ENCODE results near the gene MREG. TPM values are rescaled to one million over a fixed set of nuclear protein-coding genes. Genes with fewer than 3 reads are reported as not detected.
A peak's percentile ranks its signal among the peaks of the same experiment; 100 is the strongest.
"Not testable (repeated sequence)": the region's sequence is repeated elsewhere in the genome, so short reads cannot be mapped to it uniquely, and the experiment has no call there.

The MREG gene
- total RNA-seq, 2 donors from 2014 or later: 5.3 to 6.6 TPM

DNA sequence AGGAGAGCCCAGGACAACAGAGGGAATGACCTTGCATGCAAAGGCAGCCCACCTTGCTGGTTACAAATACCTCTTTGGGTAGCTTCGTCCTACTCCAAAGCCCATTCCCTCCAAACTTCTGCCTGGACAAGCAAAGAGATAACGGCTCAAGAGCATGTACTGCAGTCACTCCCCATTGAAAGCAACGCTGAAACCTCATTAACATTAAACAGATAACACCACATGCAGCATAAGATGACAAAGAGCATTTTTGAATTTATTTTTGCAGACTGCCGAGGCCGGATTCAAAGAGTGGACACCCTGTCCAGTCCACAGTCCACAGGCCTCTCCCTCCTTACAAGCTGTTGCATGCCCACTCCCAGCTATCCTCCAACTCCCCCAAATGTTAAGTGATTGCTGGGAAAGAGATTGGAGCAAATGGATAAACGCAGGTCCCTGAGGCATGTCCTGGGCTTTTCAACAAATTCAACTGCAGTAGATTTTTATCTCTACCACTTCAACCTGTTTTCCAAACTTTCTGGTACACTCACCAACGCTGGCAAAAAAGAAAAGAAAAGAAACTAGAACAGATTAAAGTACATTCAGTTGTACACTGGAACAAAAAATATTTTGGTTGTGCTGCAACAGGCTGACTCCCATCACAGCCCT lies 40.1 kb downstream of the MREG start:
- DNase-seq (no peak), ATAC-seq (no peak)
- peaks cover 5% of the 10 kb centered on the region for H3K4me1 Mint-ChIP-seq
- H3K9me3 ChIP-seq (ENCODE audit: control insufficient read depth, low read length, poor library complexity, severe bottlenecking): no peaks in the 10 kb centered on the region
- no peak overlapping the region for H3K27ac Mint-ChIP-seq
- H3K4me3 Mint-ChIP-seq: no peak overlapping the region
- peaks cover 3% of the 10 kb centered on the region for H3K36me3 Mint-ChIP-seq (ENCODE audit: low read depth)
- H3K27me3 Mint-ChIP-seq: no peaks in the 10 kb centered on the region

DNA sequence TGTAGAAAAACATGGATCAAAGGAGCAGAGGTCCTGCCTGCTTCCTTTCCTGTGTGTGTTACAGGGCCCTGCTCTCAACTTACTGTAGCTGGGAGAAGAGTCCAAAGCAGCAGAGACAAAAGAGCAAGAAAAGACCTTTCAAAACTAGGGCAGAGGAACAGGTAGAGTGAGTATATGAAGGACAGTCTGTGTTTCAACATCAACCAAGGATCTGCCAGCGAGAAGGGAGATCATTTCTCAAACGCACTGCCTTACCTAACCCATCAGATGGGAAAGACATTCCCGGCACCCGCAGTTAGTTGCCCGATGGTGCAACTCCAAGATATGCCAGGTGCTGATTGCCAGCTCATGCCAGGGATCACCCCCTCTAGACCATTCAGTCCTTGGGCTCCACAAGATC lies 41.7 kb downstream of the MREG start:
- H3K36me3 Mint-ChIP-seq (ENCODE audit: low read depth): no peaks in the 10 kb centered on the region

DNA sequence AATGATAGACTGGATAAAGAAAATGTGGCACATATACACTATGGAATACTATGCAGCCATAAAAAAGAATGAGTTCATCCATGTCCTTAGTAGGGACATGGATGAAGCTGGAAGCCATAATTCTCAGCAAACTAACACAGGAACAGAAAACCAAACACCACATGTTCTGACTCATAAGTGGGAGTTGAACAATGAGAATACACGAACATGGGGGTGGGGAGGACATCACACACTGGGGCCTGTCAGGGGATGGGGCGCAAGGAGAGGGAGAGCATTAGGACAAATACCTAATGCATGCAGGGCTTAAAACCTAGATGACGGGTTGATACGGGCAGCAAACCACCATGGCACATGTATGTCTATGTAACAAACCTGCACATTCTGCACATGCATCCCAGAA lies 42.5 kb downstream of the MREG start:
- DNase-seq; H3K27me3 Mint-ChIP-seq; H3K9me3 ChIP-seq (ENCODE audit: control insufficient read depth, low read length, poor library complexity, severe bottlenecking); H3K4me3 Mint-ChIP-seq; H3K36me3 Mint-ChIP-seq (ENCODE audit: low read depth); H3K27ac Mint-ChIP-seq; ATAC-seq: not testable (repeated sequence)
- H3K4me1 Mint-ChIP-seq: peaks cover 12% of the 10 kb centered on the region

More for the DNA sequence above, 41.7 kb downstream of the MREG start:
- peaks cover 9% of the 10 kb centered on the region for H3K4me1 Mint-ChIP-seq
- no peak overlapping the region for H3K4me3 Mint-ChIP-seq
- H3K9me3 ChIP-seq (ENCODE audit: control insufficient read depth, low read length, poor library complexity, severe bottlenecking): no peaks in the 10 kb centered on the region
- H3K27me3 Mint-ChIP-seq: no peaks in the 10 kb centered on the region
- H3K27ac Mint-ChIP-seq: no peak overlapping the region
- ATAC-seq: no peak
- no peak for DNase-seq

DNA sequence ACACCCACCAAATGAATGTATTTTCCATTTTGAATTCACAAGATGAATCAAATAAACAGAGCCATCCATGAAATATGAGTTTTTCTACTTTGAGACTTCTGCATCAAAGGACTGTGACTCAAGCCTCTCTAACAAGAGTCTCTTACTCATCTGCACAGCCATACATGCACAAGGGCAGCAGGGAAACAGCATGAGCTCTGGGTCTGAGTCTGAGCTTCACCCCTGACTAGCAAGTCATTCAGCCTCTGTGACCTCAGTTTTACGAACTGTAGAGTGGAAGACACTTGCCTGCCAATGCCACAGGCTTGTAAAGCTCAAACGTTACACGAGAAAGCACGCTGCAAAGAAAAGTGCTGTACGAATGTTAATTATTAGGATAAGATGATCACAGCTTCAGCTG lies 42.9 kb downstream of the MREG start:
- Mint-ChIP-seq H3K4me1 (peaks cover 16% of the 10 kb centered on the region), H3K27me3 (no peaks in the 10 kb centered on the region), H3K36me3 (ENCODE audit: low read depth) (peaks cover 2% of the 10 kb centered on the region), H3K4me3 (no peak overlapping the region), H3K27ac (no peak overlapping the region)
- no peaks in the 10 kb centered on the region for H3K9me3 ChIP-seq (ENCODE audit: control insufficient read depth, low read length, poor library complexity, severe bottlenecking)
- DNase-seq (no peak), ATAC-seq (no peak)

DNA sequence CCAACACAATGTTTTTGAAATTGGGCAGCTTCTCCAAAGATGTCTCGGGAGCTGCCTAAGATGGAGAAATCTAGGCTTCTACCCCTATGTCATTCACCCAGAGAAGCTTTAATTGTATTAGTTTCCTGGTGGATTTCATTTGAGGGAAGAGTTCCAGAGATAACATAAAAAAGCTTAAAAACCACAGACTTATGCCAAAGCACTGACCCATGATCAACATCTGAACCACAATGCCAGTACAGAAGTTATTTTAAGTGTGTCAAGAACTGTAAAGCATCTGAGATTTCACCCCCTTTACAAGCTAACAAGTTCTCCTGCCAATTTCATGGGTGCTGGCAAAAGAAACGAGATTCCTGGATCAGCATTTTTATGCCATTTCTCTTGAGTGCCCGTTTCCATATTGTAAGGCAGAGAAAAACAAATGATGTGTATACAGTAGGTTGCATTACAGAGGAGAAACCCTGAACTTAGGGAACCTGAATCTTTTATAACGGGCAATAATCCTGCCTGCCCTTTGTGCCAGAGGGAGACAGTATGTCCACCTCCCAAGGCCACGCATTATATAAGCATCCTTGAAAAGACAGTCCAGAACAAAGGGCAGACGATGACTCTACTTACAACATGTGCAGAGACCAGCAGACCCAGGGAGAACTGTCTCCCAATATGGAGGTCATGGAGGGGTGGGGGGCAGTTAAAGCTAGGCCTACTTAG lies 44.1 kb downstream of the MREG start:
- Mint-ChIP-seq H3K36me3 (ENCODE audit: low read depth) (peaks cover 2% of the 10 kb centered on the region), H3K27ac (no peak overlapping the region), H3K27me3 (no peaks in the 10 kb centered on the region), H3K4me3 (no peak overlapping the region), H3K4me1 (peaks cover 18% of the 10 kb centered on the region)
- DNase-seq (no peak), ATAC-seq (no peak)
- no peaks in the 10 kb centered on the region for H3K9me3 ChIP-seq (ENCODE audit: control insufficient read depth, low read length, poor library complexity, severe bottlenecking)

DNA sequence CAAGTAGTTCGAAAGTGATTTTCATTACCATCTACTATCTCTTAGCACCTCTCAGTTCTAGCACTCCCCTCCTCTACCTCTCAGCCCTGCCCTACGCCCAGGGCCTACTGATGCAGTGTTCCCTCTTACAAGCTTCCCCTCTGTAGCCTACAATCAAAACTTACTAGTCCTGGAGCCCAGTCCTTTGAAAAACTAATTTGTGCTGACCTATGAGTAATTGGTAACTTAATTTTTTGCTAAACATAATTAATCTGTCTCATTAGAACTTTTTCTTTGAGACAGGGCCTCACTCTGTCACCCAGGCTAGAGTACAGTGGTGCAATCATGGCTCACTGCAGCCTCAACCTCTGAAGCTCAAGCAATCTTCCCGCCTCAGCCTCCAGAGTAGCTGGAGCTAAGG lies 44.9 kb downstream of the MREG start:
- H3K36me3 Mint-ChIP-seq (ENCODE audit: low read depth): peaks cover 2% of the 10 kb centered on the region
- H3K27me3 Mint-ChIP-seq: no peaks in the 10 kb centered on the region
- ATAC-seq (no peak), DNase-seq (no peak)
- H3K27ac Mint-ChIP-seq: no peak overlapping the region
- H3K9me3 ChIP-seq (ENCODE audit: control insufficient read depth, low read length, poor library complexity, severe bottlenecking): no peaks in the 10 kb centered on the region
- H3K4me3 Mint-ChIP-seq: no peak overlapping the region
- peaks cover 18% of the 10 kb centered on the region for H3K4me1 Mint-ChIP-seq

DNA sequence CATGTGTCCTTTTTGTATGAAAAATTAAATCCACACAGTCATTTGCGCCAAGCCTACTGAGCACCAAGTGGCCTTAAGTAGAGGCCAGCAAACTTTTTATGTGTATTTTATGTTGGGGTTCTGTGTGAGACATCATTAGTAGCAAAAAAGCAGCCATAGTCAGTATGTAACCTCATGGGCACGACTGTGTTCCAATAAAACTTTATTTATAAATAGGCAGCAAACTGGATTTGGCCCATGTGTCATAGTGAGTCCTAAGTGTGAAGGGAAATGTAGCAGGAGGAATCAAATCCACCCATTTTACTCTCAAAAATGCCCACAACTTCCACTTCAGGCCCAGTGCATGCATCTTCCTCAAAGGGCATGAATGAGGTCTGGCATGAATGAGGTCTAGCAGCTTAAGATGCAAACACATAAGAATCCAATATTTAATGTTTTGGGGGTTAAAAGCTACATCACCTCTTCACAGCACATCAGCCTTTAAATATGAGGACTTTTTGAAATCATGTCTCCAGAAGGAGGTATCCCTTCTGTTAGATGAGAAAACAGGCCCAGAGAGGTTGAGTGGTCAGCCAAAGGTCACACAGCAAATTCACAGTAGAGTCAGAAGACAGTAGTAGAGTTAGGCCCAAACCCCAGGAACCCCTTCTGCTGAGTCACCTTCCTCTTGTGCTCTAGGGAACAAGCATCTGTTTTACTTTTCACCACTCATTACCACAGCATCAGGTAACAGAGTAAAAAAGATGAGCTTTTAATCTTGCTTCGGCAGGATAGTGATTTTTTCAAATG lies 45.6 kb downstream of the MREG start:
- H3K36me3 Mint-ChIP-seq (ENCODE audit: low read depth): peaks cover 2% of the 10 kb centered on the region
- H3K4me3 Mint-ChIP-seq: no peak overlapping the region
- peaks cover 18% of the 10 kb centered on the region for H3K4me1 Mint-ChIP-seq
- DNase-seq (no peak), ATAC-seq (no peak)
- H3K9me3 ChIP-seq (ENCODE audit: control insufficient read depth, low read length, poor library complexity, severe bottlenecking): no peaks in the 10 kb centered on the region
- no peaks in the 10 kb centered on the region for H3K27me3 Mint-ChIP-seq
- H3K27ac Mint-ChIP-seq: no peak overlapping the region

DNA sequence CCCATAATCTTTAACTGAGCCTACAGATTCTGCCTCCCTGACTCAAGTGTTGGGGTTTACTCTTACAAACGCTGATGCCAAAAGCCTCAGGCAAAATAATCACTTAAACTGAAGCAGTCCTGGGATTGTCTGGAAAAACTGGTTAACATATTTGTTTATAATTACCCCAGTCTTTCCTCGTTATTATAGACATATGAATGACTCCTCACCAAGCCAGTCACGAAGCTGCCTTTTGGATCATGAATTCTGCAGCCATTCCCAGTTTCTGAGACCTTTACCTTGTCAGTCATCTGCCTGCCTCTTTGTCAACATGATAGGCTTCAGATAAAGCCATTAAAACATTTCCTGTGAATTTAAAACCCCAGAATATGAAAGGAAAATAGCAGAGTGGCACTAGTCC lies 46.4 kb downstream of the MREG start:
- no peaks in the 10 kb centered on the region for H3K9me3 ChIP-seq (ENCODE audit: control insufficient read depth, low read length, poor library complexity, severe bottlenecking)
- no peak for ATAC-seq
- Mint-ChIP-seq H3K4me1 (peaks cover 18% of the 10 kb centered on the region), H3K36me3 (ENCODE audit: low read depth) (peaks cover 2% of the 10 kb centered on the region), H3K27me3 (no peaks in the 10 kb centered on the region), H3K4me3 (no peak overlapping the region), H3K27ac (no peak overlapping the region)
- DNase-seq: no peak

DNA sequence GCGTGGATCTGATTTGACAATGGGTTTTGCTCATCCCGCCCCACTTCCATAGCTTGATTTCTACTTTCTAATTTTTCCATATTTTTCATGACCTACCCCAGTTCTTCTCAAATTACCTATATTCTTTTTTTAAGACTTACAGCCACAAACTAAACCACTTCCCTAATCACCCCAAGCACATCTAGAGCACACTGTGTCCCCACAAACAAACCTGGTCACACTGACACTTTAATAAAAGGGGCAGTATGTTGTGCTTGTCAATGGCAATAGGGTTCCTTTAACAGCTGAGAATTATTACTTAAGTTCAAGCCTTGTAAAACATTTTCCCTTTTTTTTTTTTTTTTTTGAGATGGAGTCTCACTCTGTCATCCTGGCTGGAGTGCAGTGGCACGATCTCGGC lies 47.1 kb downstream of the MREG start:
- no peaks in the 10 kb centered on the region for H3K27me3 Mint-ChIP-seq
- peak overlapping the region; percentile 53 for H3K27ac Mint-ChIP-seq
- no peak overlapping the region for H3K4me3 Mint-ChIP-seq
- DNase-seq (no peak), ATAC-seq (no peak)
- H3K9me3 ChIP-seq (ENCODE audit: control insufficient read depth, low read length, poor library complexity, severe bottlenecking): no peaks in the 10 kb centered on the region
- peaks cover 2% of the 10 kb centered on the region for H3K36me3 Mint-ChIP-seq (ENCODE audit: low read depth)
- H3K4me1 Mint-ChIP-seq: peaks cover 18% of the 10 kb centered on the region

DNA sequence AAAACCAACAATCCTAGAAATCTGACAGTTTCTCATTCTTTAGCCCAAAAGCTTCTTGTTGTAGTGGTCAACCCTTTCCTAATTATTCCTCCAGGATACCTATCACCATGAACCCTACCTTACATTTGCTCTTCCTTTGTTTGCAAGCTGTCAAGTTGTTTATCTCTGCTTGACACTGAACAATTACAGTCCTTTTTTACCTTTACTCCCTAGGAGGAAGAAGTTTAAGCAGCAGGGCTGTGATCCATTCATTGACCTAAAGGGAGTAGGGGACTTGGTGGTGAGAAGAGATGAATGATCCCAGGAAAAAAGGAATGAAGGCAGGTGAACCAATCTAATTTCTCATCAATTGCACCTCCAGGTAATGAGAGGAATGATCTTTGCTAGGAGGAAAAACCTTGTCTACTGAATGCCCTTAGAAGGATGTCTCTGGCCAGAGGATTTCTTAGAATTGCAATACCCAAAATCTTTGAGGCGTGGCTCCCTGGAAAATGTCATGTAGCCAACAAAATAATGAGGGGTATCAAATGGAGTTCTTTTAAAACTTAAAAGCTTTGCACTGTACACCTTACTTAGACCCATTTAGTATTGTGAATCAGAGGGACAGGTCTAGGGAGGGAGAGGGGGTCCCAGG lies 47.7 kb downstream of the MREG start:
- Mint-ChIP-seq H3K36me3 (ENCODE audit: low read depth) (peaks cover 2% of the 10 kb centered on the region), H3K4me1 (peaks cover 18% of the 10 kb centered on the region), H3K27ac (peak overlapping the region; percentile 53), H3K4me3 (no peak overlapping the region), H3K27me3 (no peaks in the 10 kb centered on the region)
- ATAC-seq (no peak), DNase-seq (no peak)
- H3K9me3 ChIP-seq (ENCODE audit: control insufficient read depth, low read length, poor library complexity, severe bottlenecking): no peaks in the 10 kb centered on the region

DNA sequence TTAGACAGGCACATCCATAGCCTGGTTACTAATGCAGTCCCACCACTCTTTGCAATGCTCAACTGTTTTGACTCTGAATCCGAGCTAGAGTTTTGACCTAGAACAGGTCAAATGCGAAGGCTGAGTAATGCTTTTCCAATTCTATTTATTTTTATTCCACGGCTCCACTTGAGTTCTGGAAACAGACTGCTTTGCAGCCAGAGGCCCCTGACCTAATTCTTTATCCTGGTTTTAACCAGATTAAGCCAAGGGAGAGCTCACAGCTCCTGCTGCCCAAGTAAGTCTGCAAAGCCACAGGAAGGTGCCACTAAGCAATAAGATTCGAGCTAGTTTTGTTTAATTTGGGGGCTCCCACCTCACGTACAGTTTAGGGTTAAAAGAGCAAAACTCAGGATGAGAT lies 51.4 kb downstream of the MREG start:
- Mint-ChIP-seq H3K27ac (no peak overlapping the region), H3K27me3 (no peaks in the 10 kb centered on the region), H3K4me1 (peaks cover 14% of the 10 kb centered on the region), H3K36me3 (ENCODE audit: low read depth) (peaks cover 7% of the 10 kb centered on the region), H3K4me3 (no peak overlapping the region)
- no peak for ATAC-seq
- DNase-seq: no peak
- H3K9me3 ChIP-seq (ENCODE audit: control insufficient read depth, low read length, poor library complexity, severe bottlenecking): no peaks in the 10 kb centered on the region

DNA sequence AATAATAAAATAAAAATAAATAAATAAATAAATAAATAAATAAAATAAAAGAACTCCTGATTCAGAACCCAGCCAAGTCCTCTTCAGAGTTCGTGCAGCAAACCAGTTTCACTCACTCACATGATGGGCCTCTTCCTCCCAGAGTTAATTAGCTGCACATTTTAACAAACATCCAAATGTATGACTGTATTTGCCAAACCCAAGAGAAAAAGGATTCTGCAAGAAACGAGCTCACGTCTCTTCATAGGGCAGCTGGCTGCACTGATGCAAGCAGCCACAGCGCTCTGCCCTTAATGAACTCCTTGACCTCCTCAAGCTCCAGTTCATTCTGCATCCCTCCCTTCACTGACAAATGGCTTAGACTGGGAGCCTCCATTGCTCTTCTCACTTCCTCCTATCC lies 55.1 kb downstream of the MREG start:
- Mint-ChIP-seq H3K4me1 (peaks cover 4% of the 10 kb centered on the region), H3K4me3 (no peak overlapping the region), H3K36me3 (ENCODE audit: low read depth) (peaks cover 7% of the 10 kb centered on the region), H3K27me3 (no peaks in the 10 kb centered on the region), H3K27ac (no peak overlapping the region)
- DNase-seq: no peak
- no peaks in the 10 kb centered on the region for H3K9me3 ChIP-seq (ENCODE audit: control insufficient read depth, low read length, poor library complexity, severe bottlenecking)
- no peak for ATAC-seq
